ENCODE data around the gene RAB36.

RAB36 gene

DNA sequence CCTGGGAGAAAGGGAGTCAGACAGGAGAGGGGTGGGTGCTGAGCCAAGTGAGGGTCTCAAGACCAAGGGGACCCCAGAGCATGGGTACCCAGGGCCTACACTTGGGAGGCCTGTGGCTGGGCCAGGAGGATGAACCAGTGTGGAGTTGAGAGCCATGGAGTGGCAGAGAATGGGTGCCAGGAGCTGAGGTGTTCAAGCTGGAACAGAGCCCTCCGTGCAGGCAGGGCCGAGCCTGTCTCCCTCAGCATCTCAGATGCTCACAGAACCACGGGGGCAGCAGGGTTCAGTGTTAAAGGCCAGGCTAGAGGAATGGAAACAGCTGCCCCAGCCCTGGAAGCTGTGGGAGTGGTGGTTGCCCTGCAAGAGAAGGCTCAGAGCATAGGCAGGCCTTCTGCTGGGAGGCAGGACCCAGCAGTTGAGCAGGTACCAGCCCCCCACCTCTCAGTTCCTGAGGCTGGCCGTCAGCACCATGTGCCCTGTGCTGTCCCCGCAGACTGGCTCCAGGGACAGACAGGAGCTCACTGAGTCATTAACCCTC, 35.8 kb upstream of the RAB36 start:
- TF ChIP-seq USF1 (IDR thresholded peaks at IDR 0.05) (no peak), CREB1 (IDR thresholded peaks at IDR 0.05; ENCODE audit: low read depth) (no peak), EGR1 (IDR thresholded peaks at IDR 0.05) (no peak)

GRCh38 chr22:23110190-23110921, 34.9 kb upstream of the RAB36 start:
- no peak for TF ChIP-seq EP300 (IDR thresholded peaks at IDR 0.05; ENCODE audit: borderline replicate concordance)
- no peak for TF ChIP-seq FOXM1 (IDR thresholded peaks at IDR 0.05; ENCODE audit: borderline replicate concordance, low read depth)
- no peak for TF ChIP-seq RAD21 (IDR thresholded peaks at IDR 0.05; ENCODE audit: low read depth)
- no peak for TF ChIP-seq TEAD4 (IDR thresholded peaks at IDR 0.05)
- TF ChIP-seq CREB1 (IDR thresholded peaks at IDR 0.05; ENCODE audit: low read depth): no peak
- no peak for TF ChIP-seq NFIC (IDR thresholded peaks at IDR 0.05)

DNA sequence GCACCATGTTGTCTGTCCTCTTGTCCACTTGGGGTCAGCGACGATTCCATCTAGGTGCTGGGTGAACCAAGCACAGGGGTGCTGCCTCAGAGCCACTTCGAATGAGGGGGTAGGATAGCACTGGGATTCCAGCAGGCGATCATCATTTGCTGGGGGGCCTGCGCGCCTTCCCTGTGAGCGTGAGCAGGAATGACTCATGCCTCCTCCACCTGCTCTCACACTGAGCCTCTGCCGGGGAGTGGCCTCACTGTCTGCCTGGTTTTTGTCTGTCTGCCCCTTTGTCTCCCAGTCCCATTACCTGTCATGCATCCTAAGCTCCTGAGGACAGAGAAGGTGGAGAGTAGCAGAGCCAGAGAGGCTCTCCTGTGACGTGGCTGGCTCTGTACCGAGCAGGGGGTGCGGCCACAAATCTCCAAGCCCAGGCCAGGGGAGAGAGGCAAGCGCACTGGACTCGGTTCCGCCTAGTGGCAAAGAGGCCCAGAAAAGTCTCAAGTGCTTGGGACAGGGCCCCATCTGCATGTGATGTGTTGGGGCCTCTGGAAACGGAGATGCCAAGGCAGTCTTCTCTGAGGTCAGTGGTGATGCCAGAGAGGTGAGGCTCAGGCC, 34.3 kb upstream of the RAB36 start:
- TF ChIP-seq EP300 (IDR thresholded peaks at IDR 0.05; ENCODE audit: borderline replicate concordance): no peak
- no peak for TF ChIP-seq YY1 (IDR thresholded peaks at IDR 0.05; ENCODE audit: low read depth)
- no peak for TF ChIP-seq ZBTB7A (IDR thresholded peaks at IDR 0.05; ENCODE audit: low read depth)
- TF ChIP-seq MAX (IDR thresholded peaks at IDR 0.05): no peak

DNA sequence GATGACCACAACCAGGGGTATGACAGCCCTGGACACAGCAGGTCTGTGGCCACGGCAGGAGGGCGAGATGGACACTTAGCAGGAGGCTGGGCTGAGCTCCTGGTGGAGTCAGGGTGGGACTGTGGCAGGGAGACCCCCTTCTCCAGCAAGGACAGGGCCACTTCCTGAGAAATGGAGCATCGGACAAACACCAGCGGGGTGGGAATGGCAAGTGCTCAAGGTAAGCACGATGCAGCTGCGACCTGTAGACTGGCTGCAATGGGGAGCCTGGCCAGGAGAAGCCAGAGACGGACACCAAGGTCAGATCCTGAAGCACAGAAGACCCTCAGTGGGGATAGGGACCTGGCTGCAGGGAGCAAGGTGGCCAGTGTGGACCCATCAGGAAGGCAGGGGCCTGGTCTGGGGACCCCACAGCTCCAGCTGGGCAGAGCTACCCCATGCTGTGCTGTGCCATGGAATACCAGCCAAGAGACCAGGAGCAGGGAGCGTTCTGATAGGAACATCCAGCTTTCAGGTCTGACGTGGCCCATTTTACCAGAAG, 32.7 kb upstream of the RAB36 start:
- TF ChIP-seq TAF1 (IDR thresholded peaks at IDR 0.05; ENCODE audit: low read depth) (no peak), FOXM1 (IDR thresholded peaks at IDR 0.05; ENCODE audit: borderline replicate concordance, low read depth) (no peak), YY1 (IDR thresholded peaks at IDR 0.05; ENCODE audit: low read depth) (no peak), USF1 (IDR thresholded peaks at IDR 0.05) (no peak), MAX (IDR thresholded peaks at IDR 0.05) (no peak), ZBTB7A (IDR thresholded peaks at IDR 0.05; ENCODE audit: low read depth) (no peak), CREB1 (IDR thresholded peaks at IDR 0.05; ENCODE audit: low read depth) (no peak), CEBPB (IDR thresholded peaks at IDR 0.05) (no peak), EGR1 (IDR thresholded peaks at IDR 0.05) (no peak), NFIC (IDR thresholded peaks at IDR 0.05) (no peak), TEAD4 (IDR thresholded peaks at IDR 0.05) (no peak), REST (IDR thresholded peaks at IDR 0.05; ENCODE audit: low read depth) (no peak), RAD21 (IDR thresholded peaks at IDR 0.05; ENCODE audit: low read depth) (no peak), TCF12 (IDR thresholded peaks at IDR 0.05; ENCODE audit: low read depth) (no peak)

- TF ChIP-seq TCF12 (IDR thresholded peaks at IDR 0.05; ENCODE audit: low read depth) (no peak), EGR1 (IDR thresholded peaks at IDR 0.05) (no peak), USF1 (IDR thresholded peaks at IDR 0.05) (no peak), CREB1 (IDR thresholded peaks at IDR 0.05; ENCODE audit: low read depth) (no peak), FOXM1 (IDR thresholded peaks at IDR 0.05; ENCODE audit: borderline replicate concordance, low read depth) (no peak), REST (IDR thresholded peaks at IDR 0.05; ENCODE audit: low read depth) (no peak), EP300 (IDR thresholded peaks at IDR 0.05; ENCODE audit: borderline replicate concordance) (no peak), YY1 (IDR thresholded peaks at IDR 0.05; ENCODE audit: low read depth) (no peak), TAF1 (IDR thresholded peaks at IDR 0.05; ENCODE audit: low read depth) (no peak), TEAD4 (IDR thresholded peaks at IDR 0.05) (no peak), MAX (IDR thresholded peaks at IDR 0.05) (no peak), RAD21 (IDR thresholded peaks at IDR 0.05; ENCODE audit: low read depth) (no peak), NFIC (IDR thresholded peaks at IDR 0.05) (no peak), CEBPB (IDR thresholded peaks at IDR 0.05) (no peak), ZBTB7A (IDR thresholded peaks at IDR 0.05; ENCODE audit: low read depth) (no peak)
Measured at GRCh38 chr22:23113067-23113846, 32.0 kb upstream of the RAB36 start.
